Stimulated activated CD4-positive, alpha-beta T cell treated with anti-CD3 and anti-CD28 coated beads, Interleukin-12 subunit alpha, Interleukin-12 subunit beta, amount 100 ng/mL, for 4 hours (primary cell): Measurements from ENCODE around the gene CT45A2.
"Not testable (repeated sequence)": the region's sequence is repeated elsewhere in the genome, so short reads cannot be mapped to it uniquely, and the experiment has no call there.

ENCODE experiments used
- DNase-seq: peaks from one replicate; pipeline ENCODE4 v3.0.0-alpha.2; 2020

CT45A2 gene, protein sequence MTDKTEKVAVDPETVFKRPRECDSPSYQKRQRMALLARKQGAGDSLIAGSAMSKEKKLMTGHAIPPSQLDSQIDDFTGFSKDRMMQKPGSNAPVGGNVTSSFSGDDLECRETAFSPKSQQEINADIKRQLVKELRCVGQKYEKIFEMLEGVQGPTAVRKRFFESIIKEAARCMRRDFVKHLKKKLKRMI

DNA sequence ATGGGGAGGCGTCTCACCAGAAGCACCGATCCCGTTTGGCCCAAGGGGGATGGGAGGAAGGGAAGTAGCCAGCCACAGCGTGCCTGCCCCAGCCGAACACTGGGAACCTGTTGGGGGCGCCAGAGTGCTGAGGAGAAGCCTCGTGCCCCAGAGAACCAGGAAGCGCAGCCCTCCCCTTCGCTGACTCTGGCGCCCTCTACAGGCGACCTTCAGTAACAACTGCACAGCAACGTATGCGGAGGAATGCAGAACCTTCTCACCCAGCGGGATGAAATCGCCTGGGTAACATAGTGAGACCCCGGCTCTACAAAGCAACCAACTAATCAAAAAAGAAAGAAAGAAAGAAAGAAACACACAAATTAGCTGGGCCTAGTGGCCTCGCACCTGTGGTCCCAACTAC is at the start of gene CT45A2:
Gene CT45A2 (minus strand): TSS at position 101 of the 400 bp plus-strand sequence. CDS start 3,747 bp downstream, outside the sequence.
- not testable (repeated sequence) for DNase-seq

- not testable (repeated sequence) for DNase-seq
These were observed 34.6 kb upstream of the CT45A2 start, which contains the start of gene CT45A8 for GRCh38 chrX:135854438-135854837. Gene CT45A8 (minus strand): TSS chrX:135854538. CDS start chrX:135850783, 3,755 bp downstream.

GRCh38 chrX:135837180-135837579 is 17.4 kb upstream of the CT45A2 start, which contains the start of gene CT45A7:
Gene CT45A7 (minus strand): TSS chrX:135837280. CDS start chrX:135833533, 3,747 bp downstream.
- DNase-seq, result not testable (repeated sequence)

DNA sequence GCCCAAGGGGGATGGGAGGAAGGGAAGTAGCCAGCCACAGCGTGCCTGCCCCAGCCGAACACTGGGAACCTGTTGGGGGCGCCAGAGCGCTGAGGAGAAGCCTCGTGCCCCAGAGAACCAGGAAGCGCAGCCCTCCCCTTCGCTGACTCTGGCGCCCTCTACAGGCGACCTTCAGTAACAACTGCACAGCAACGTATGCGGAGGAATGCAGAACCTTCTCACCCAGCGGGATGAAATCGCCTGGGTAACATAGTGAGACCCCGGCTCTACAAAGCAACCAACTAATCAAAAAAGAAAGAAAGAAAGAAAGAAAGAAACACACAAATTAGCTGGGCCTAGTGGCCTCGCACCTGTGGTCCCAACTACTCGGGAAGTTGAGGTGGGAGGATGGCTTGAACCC is 17.1 kb downstream of the CT45A2 start, which contains the start of gene CT45A6:
Gene CT45A6 (minus strand): TSS at position 101 of the 400 bp plus-strand sequence. CDS start 3,794 bp downstream, outside the sequence.
- not testable (repeated sequence) for DNase-seq

- not testable (repeated sequence) for DNase-seq
These were observed 34.4 kb downstream of the CT45A2 start, which contains the start of gene CT45A5 for GRCh38 chrX:135785403-135785802. Gene CT45A5 (minus strand): TSS chrX:135785503. CDS start chrX:135781729, 3,774 bp downstream.

- DNase-seq, result not testable (repeated sequence)
These were observed 51.7 kb downstream of the CT45A2 start, which contains the start of gene CT45A3 for GRCh38 chrX:135768091-135768490. Gene CT45A3 (minus strand): TSS chrX:135768191. CDS start chrX:135764444, 3,747 bp downstream.
